GM11168 (cell line): ENCODE results near the gene WWOX.

ENCODE experiments used
- in situ Hi-C: fragments of 300-500 bp; cut with MboI; formaldehyde crosslinking; loops from one replicate; pipeline ENCODE4 v1.12.0; 2022; ENCODE audit warnings: low sequenced_read_pairs; ENCODE audit not compliant: unreplicated experiment

WWOX gene

DNA sequence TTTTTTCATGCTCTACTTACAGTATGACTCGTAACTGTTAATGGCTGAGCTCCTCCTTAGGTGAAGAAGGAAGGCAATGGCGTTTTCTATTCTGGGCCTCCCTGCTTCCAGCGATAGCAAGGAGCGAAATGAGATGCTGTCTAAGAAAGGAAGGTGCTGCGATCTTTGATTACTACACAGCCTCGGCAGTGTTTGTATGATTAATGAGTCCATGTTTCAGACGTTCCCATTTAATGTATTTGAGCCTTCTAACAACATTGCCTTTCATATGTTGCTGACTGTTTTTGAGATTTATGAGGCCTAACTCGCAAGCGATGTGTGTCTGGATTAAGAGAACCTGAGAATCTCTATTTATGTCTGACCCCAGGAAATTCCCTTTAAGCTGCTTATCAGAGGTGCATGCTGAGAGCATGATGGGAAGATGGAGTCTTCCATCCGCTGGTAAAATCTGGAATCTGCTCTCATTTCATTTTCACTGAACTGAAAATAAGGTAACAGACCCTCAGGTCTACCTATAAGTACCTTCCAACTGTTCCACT lies 403.4 kb downstream of the WWOX start:
- in situ Hi-C loops, result loop anchor here (25.0 kb wide), 1 partner anchor 259 kb away; no protein-coding TSS in a partner anchor

DNA sequence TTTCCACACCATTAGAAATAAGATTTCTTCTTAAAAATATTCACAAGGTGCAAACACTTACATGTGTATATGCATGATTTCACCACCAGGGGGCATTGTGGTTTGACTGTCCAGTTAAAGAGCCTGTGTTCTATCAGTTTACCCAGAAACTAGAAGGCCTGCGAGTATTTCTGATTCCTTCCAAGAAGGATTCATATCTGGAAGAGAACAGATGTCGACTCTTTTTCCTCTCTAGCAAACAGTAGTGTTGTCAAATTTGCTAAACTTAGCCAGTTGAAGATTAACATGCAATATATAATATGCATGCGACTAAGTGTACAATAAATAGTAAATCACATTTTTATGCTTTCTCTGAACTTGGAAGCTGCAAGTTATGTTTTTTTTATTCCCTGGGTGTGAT lies 404.1 kb downstream of the WWOX start:
- in situ Hi-C loops, result loop anchor here (25.0 kb wide), 1 partner anchor 259 kb away; no protein-coding TSS in a partner anchor

DNA sequence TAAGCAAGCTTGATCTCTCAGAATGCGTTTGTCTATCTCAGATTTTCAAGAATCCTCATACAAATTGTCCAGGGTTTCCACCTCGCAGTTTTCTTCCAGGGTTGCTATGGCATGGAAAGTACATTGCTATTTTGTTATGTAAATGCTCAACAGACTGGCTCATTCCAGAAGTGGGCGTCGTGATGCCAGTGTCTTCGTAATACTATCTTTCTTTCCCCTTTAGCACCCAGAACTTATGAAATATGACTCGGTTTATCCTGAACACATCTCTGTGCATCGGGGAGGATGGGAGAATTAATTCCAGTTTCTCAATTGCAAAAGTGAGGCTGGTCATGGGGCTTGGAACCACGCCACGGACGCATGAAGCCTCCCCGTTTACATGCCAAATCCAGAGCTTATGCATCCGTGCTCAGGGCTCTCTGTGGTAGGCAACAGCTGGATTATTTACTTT lies 405.0 kb downstream of the WWOX start:
- in situ Hi-C loops, result loop anchor here (25.0 kb wide), 1 partner anchor 258 kb away; no protein-coding TSS in a partner anchor

DNA sequence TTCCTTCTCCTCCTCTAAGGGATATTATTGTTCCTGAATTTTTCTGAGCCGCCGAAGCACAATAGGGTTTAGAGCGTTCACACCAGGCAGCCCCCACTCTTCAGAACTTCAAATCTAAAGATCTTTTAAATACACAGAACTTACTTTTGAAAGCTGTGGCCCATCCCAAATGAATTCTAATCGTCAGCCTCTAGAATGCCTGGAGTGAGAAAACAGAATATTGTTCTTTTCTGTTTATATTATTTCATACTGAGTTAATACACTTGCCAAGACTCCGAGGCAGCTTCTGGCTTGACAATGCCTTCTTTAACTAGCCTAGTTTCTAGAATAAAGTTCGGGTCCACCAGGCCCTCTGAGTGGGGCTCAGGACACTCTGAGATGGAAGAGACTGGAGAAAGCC lies 405.6 kb downstream of the WWOX start:
- in situ Hi-C loops, result loop anchor here (25.0 kb wide), 1 partner anchor 257 kb away; no protein-coding TSS in a partner anchor

- in situ Hi-C loops, result loop anchor here (25.0 kb wide), 1 partner anchor 257 kb away; no protein-coding TSS in a partner anchor
Observed at GRCh38 chr16:78505544-78506366, 406.3 kb downstream of the WWOX start.

DNA sequence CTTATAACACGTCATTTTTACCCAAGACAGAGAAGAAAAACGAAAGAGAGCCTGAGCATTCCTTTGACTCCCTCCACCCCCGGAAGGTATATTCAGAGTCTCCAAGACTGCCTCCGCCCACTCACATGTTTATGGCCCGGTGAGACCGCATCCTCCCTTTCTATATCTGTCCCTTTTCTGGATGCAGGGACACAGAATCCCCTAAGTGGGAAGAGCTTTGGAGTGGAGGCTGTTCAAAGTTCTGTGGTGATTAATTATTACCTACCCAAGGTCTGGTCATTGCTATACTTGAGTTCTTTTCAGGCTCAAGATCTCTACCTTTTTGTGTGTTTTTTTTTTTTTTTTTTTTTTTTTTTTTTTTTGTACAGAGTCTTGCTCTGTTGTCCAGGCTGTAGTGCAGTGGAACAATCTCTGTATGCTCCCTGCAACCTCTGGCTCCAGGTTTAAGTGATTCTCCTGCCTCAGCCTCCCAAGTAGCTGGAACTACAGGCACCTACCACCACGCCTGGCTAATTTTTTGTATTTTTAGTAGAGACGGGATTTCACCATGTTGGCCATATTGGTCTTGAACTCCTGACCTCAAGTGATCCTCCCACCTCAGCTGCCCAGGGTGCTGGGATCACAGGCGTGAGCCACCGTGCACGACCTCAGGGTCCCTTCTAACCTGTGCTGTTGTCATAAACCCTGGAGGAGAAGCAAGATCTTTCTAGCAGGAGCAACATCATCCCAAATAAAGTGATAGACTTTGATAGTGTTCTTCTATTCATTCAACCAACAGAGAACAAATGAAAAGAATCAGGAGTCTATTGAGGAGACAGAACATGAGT lies 407.1 kb downstream of the WWOX start:
- in situ Hi-C loops, result loop anchor here (25.0 kb wide), 1 partner anchor 256 kb away; no protein-coding TSS in a partner anchor

DNA sequence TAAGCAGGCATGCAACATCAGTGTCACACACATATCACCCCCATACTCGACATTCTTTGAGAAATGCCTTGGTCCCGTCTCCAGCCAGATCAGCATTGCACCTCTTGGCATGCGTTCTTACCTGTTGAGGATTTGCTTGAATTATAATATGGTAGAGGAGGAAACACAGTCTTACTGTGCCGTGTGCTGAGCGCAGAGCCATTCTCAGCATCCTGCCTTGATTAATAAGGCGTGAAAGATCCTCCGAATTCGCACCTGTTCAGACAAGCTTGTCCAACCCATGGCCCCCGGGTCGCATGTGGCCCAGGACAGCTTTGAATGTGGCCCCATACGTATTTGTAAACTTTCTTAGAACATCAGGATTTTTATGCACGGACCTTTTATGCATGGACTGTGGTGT lies 408.1 kb downstream of the WWOX start:
- in situ Hi-C loops, result loop anchor here (25.0 kb wide), 1 partner anchor 255 kb away; no protein-coding TSS in a partner anchor

- in situ Hi-C loops, result loop anchor here (25.0 kb wide), 1 partner anchor 252 kb away; no protein-coding TSS in a partner anchor
Observed at GRCh38 chr16:78509965-78510364, 410.5 kb downstream of the WWOX start.

GRCh38 chr16:78510496-78510895 lies 411.0 kb downstream of the WWOX start:
- in situ Hi-C loops, result loop anchor here (25.0 kb wide), 1 partner anchor 252 kb away; no protein-coding TSS in a partner anchor

DNA sequence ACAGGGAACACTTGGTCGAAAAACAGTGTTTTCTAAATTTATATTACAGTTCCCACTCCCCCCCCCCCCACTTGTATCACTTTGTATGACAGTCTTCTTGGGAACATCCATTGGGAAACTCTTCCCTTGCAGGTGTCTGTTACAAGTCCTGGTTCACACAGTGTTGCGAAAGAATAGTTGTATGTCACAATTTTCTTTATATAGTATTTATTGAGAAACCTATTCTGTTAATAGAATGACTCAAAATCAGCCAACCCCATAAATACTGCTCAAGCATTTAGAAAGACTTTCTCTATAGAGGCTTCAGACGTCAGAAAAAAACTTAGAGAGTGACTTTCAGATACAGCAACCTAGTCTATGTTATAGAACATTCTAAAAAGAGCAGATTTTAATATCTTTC lies 414.4 kb downstream of the WWOX start:
- in situ Hi-C loops, result loop anchor here (25.0 kb wide), 1 partner anchor 248 kb away; no protein-coding TSS in a partner anchor

- in situ Hi-C loops, result loop anchor here (25.0 kb wide), 1 partner anchor 247 kb away; no protein-coding TSS in a partner anchor
Observed at GRCh38 chr16:78514888-78515287, 415.4 kb downstream of the WWOX start.

DNA sequence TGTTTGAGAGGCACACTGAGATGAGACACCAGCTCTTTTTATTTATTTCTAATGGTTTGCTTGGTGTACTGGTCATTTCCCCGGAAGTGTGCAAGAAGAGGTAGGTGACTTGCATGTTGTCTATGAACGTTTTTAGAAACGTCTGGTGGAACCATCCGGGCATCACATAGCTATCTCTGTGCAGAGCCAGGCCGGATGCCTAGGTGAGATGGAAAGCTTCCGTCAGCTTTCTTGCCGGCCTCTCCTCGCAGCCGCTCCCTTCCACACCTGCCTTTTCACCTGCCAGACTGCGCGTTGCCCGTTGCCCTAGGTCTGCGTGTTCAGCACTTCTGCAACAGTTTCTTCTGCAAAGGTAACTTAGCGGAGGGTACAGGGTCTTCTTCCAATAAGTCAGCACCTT lies 416.0 kb downstream of the WWOX start:
- in situ Hi-C loops, result loop anchor here (25.0 kb wide), 1 partner anchor 247 kb away; no protein-coding TSS in a partner anchor

GRCh38 chr16:78516006-78516736 lies 416.7 kb downstream of the WWOX start:
- in situ Hi-C loops, result loop anchor here (25.0 kb wide), 1 partner anchor 246 kb away; no protein-coding TSS in a partner anchor

GRCh38 chr16:78519896-78520295 lies 420.4 kb downstream of the WWOX start:
- in situ Hi-C loops, result loop anchor here (25.0 kb wide), 1 partner anchor 242 kb away; no protein-coding TSS in a partner anchor

- in situ Hi-C loops, result loop anchor here (25.0 kb wide), 1 partner anchor 242 kb away; no protein-coding TSS in a partner anchor
Observed at GRCh38 chr16:78520470-78520869, 421.0 kb downstream of the WWOX start.

GRCh38 chr16:78522327-78522726 lies 422.9 kb downstream of the WWOX start:
- in situ Hi-C loops, result loop anchor here (25.0 kb wide), 1 partner anchor 240 kb away; no protein-coding TSS in a partner anchor

- in situ Hi-C loops, result loop anchor here (25.0 kb wide), 1 partner anchor 239 kb away; no protein-coding TSS in a partner anchor
Observed at GRCh38 chr16:78523212-78523985, 423.9 kb downstream of the WWOX start.

DNA sequence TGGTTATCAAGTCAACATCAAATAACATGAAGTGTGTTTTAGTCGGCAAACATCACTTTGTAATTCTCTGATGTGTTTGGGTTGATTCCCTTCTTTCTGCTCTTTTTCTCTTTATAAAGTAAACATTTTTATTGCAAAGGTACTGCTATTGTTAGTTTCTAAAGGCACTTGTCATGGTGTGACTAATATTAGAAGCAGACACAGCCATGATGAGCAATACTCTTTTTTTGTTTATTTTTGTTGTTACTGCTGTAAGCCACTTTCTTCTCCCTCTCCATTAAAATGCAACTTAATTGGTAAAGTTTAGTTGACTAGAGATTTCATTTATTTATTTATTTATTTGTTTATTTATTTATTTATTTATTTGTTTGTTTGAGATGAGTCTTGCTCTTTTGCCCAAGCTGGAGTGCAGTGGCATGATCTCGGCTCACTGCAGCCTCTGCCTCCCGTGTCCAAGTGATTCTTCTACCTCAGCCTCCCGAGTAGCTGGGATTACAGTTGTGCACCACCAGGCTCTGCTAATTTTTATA lies 424.7 kb downstream of the WWOX start:
- in situ Hi-C loops, result loop anchor here (25.0 kb wide), 1 partner anchor 238 kb away; no protein-coding TSS in a partner anchor
